GM21526 (cell line): Measurements from ENCODE around the gene LRRC42.
A peak's percentile ranks its signal among the peaks of the same experiment; 100 is the strongest.

ENCODE experiments used
- ATAC-seq: cut with Tn5 transposase; IDR thresholded peaks from one replicate; pipeline ENCODE4 v1.9.1; 2021; ENCODE audit warnings: moderate library complexity; ENCODE audit not compliant: unreplicated experiment, low FRiP score

LRRC42 gene

DNA sequence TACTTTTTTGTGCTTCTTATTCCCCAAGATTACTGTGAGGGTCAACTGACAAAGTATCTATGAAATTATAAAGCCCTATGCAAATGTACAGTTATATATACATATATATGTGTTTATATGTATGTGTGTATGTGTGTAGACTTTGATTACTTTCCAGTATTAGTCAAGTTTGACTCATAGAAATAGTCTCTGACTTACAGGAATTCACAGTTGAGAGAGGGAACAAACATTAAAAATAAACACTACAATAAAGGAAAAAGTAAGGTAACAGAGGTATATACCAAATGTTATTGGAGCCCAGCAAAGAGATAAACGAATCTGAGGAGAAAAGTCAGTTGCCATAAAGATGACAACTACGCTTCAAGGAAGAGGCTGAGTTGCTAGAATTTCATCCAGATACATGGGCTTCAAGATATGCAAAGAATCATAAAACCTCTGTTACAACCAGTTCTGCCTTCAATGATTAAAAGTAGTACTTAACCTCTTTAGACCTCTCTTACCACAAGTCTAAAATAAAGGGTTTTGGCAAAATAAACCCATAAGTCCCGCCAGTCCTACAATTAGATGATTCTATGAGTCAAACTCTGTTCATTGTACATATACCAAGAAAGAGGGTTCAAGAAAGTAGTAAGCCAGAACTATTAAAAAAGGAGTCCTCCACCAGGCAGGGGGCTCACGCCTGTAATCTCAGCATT lies 7.9 kb upstream of the LRRC42 start:
- no peak for ATAC-seq

DNA sequence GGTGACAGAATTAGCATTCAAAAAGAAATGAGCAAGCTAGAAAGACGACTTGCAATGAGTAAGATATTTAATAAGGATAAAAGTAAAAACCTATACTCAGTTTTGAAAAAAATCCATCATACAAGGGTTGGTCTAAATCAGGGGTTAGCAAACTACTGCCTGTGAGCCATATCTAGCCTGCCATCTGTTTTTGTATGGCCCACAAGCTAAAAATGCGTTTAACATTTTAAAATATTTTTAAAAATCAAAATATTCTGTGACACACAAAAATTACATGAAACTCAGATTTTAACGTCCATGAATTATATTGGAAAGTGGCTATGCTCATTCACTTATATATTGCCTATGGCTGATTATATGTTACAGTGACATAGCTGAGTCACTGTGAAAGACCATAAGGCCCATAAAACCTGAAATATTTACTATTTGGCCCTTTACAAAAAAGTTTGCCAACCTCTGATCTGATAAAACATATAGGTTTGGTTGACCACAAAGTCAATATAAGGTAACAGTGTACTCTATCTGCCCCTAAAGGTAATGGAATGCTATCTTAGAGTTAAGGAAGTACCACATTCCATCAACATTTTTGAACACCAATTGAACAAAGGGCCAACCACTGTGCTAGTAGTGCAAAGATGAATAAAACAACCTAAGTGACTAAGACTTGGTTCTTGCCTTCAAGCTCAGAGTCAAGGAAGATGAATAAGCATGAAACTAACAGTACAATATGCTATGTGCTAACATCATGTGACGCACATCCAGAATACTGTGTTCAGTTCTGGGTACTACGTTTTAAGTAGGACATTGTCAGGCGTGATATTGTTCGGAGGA lies 3.8 kb upstream of the LRRC42 start:
- ATAC-seq, result no peak

DNA sequence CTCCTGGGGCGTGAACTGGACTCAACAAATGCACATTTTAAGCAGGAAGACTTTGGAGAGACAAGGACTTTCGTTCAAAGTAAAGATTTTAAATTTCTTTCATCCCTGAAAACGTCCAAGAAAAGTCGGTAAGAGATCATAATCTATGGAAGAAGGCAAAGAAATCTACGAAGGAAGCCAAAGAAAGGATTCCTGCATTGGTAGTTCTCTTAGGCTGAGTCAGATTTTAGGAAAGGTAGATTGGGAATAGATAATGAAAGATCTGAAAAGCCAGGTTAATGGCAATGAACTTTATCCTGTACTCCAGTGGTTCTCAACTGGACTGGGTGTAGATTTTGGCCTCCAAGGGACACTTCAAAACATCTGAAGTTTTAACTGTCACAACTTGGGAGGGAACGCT lies 3.1 kb upstream of the LRRC42 start:
- no peak for ATAC-seq

DNA sequence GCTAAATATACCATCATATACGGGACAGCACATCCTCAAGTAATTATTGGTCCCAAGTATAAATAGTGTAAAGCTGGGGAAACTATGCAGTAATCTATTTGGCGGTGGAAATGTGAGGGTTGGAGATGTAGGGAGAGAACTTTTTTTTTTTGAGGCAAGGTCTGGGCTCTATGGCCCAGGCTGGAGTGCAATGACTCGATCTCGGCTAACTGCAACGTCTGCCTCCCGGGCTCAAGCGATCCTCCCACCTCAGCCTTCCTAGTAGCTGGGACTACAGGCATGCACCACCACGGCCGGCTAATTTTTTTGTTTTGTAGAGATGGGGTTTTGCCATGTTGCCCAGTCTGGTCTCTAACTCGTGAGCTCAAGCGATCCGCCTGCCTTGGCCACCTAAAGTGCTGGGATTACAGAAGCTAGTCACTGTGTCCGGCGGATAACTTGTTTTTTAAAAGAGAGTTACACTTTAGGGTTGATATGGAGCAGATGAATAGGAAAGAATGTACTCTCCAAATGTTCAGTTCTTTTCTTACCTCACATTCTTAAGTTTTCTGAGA lies 2.6 kb upstream of the LRRC42 start:
- ATAC-seq, result no peak

DNA sequence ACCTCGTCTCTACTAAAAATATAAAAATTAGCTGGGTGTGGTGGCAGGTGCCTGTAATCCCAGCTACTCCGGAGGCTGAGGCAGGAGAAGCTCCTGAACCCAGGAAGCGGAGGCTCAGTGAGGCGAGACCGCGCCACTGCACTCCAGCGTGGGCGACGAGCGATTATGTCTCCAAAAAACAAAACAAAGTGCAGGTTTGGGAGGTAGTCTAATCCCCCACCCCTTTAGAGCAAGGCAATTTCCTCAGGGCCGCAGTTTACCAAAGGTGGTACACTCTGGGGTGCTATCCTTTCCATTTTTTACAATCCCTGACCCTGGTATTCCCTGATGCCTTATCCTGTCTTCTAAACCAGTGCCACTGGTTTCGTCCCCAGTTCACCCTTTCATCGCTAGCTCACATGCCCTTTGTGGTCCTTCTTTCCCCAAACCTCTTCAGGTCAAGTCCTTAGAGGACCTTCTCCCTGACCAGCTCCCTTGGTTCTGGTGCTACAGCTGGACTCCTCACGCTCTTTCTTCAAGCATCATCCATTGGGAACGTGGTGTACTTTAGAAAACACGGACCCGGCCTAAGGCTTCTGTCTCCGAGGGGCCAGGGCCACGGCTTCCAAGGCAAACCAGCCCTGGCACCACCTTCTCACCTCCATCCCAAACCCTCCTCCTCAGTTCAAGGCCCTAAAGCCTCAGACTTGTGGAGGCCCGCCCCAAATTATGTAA lies 1.5 kb upstream of the LRRC42 start:
- ATAC-seq, result no peak

DNA sequence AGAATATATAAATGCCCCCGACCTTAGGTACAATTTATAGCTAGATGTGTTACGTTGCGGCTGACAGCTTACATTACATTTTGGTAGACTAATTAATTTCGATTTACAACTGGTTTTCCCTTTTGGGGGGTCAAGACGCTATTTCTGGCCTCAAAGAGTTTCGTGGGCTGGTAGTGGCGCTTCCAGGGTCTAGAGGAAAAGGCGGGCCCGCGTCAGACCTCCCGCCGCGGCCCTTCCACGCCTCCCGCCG lies 1.0 kb upstream of the LRRC42 start:
- ATAC-seq, result no peak

DNA sequence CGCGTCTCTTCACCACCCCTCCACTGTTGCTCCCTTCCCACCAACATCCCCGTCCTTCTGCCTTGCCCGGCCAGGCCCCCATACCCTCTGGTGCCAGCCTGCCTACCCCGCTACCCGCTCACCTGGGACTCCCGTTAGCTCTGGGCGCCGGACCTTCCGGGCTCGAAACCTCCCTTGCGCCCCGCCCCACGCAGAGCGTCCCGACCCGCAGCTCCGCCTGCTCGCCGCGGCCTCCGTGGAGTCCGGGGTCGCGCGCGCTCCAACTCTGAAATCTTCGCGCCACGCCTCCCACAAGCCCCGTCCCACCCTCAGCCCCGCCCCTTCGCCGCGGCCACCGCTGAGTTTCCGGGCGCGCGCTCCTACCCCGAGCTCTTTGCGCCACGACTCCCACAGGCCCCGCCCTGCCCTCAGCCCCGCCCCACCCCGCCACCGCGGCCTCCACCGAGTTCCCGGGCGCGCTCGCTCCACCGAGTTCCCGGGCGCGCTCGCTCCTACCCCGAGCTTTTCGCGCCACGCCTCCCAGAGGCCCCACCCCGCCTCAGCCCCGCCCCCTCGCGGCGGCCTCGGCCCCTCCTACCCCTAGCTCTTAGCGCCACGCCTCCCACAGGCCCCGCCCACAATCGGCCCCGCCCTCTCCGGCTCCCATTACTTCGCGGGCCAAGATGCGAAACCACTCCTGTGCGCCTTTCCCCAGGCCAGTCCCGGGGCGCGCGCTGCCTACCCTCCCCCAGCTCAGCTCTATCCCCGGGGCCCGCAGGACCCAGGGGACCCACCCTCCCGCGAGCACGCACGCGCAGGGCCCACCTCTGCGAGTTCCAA lies 508 bp upstream of the LRRC42 start, which contains the start of gene IFT25:
TSS of gene IFT25 (minus strand) at position 267 of the 819 bp plus-strand sequence. CDS start 5,617 bp downstream, outside the sequence.
- peak; percentile 66 for ATAC-seq

DNA sequence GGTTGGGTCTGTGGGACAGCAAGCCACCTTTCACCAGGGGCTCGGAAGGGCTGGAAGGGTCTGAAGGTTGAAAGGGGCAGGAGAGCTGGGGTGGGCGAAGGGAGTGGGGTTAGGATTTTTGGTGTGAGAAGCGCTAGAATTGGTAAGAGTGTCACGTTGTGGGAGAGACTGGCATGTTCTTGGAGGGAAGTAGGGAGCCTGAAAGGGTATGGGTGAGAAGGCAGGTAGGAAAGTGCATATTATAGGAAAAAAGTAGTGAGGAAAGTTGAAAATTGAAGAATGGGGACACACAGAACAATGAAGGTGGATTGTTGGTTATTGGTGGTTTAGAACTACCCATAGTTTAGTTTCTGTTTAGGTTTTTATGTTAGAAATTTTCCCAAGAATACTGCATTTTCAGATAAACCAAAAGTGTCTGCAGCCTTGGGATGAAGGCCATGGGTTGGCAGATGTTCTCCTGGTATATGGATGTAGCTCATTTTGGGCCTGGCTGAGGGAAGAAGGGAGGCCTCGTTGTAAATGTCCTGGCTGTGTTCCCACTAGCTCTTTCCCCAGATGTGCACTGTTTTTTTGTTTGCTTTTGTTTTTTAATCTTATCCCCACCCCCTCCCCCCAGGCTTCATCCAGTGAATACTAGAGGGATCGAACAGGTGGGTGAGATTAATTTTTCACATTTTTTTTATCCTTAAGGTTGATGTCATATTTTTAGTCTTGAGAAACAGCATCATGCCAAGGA lies 1.2 kb downstream of the LRRC42 start:
- no peak for ATAC-seq

DNA sequence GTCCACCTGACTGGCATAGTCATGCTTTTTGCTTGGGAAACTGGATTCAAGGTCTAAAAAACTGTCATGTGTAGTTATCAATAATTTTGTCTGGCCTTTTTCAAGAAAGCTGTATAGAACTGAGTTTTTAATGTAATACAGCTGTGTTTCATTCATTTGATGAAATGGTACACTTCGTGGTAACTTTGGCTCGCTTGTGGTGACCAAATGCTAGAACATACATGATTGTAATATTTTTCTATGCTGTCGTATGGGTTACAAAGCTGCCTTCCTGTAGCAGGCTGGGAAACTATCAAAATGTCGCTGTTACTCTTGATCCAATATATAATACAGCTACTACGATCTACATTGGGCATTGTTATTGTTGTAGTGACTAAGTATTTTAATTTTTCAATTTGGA lies 2.1 kb downstream of the LRRC42 start:
- ATAC-seq, result no peak

DNA sequence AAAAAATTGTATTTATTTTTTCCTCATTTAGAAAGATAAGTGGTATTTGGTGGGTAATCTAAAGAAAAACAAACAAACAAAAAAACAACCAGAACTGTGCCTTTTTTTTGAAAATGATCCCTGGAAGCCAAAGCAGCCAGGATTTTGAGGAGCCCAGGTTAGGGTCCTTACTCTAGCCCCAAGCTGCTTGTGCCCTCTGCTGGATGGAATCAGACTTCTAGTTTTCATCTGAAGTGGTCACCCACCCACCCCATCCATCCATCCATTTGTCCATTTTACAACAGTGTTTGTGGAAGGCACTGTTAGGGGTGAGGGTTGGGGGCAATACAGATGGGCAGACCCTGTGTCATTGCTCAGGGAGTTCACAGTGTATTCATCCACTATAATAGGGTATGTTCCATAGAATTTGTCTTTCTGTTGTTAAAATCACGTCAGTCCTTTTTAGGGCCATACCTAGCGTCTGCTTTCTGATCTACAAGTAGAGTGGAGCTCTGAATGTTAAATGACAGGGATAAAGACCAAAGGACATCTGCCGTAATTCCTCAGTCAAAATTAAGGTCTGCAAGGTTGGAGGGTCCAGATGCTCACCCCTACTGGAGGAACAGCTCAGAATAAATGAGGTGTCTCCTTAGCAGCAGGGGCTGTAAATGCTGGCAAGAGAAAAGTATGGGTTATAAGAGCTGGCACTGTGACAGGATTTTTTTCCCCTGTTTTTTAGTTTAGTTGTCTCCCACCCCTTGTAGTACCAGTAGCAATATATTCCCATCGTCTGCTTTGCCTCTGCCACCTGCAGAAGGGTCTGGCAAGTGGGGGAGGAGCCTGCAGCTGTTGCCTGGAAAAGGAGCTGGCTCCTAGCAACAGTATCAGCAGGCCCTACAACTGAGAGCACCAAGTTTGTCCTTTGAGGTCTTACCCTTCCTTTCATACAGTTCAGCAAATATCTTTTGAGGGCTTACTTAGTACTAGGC lies 3.2 kb downstream of the LRRC42 start:
- no peak for ATAC-seq

DNA sequence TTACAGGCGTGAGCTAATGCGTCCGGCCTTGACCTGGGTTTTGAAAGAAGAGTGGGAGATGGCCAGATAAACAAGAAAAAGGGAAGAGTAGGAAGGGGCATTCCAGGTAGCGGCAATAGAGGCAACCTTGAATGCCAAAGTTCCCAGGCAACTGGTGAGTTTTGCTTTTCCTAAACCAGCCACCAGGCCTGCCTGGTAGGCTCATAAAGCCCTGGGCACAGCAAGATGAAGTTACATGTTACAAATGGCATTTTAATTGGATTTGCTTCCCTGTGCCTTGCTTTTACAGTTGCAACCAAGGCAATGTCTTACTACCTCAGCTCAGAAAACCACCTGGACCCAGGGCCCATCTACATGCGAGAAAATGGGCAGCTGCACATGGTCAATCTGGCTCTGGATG lies 5.5 kb downstream of the LRRC42 start:
- ATAC-seq, result no peak

DNA sequence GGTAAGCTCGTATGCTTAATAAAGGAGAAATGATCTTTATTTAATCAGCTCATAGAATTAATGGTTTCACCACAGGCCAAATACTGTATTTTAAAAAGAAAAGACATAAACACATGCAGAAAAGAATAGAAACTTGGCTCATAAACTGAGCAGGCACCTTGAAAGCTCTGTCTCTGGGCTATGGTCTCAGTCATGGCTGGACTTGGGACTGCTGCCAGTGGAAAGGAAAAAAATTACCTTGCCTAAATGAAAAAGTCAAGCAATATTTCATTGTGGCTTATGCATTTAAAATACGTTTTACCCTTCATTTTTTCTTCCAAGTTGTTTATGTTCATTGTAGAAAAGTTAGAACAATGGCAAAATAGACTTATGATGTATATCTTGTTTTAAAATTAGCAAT lies 8.0 kb downstream of the LRRC42 start:
- no peak for ATAC-seq

DNA sequence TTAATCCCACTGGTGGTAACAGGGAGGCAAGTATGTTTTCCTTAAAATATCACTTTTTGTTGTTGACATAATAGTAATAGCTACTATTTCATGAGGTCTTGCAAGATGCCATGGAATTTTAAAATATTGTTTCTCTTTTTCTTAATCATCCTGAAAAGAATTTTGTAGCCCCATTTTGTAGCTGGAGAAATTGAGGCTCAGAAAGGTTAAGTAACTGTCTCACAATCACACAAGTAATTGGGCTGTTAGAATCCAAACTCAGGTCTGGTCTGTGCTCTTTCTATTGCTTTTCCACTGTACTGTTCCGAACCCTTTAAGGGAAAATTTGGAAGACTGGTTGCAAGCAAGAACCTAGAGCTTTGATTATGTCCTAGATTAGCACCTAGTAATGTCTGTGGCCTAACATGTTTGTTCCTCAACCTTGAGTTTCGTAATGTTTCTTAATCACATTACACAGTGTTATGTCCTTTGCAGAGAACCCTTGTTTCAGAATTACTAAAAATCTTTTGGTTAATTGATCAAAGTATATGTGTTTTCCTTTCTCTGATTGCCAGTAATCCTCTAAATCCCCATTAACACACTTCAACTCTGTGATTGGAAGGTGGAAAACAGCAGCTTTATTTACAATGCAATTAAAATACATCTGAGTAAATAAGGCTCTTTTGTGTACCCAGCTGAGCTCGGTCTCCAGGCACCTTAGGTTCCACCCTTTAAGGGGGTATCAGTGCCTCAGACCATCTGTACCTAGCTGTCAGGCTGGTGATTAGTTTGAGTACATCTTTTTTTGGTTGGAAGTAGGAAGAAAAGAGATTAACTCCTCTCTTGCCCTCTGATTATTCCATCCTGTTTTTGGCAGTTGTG lies 10.4 kb downstream of the LRRC42 start:
- no peak for ATAC-seq

DNA sequence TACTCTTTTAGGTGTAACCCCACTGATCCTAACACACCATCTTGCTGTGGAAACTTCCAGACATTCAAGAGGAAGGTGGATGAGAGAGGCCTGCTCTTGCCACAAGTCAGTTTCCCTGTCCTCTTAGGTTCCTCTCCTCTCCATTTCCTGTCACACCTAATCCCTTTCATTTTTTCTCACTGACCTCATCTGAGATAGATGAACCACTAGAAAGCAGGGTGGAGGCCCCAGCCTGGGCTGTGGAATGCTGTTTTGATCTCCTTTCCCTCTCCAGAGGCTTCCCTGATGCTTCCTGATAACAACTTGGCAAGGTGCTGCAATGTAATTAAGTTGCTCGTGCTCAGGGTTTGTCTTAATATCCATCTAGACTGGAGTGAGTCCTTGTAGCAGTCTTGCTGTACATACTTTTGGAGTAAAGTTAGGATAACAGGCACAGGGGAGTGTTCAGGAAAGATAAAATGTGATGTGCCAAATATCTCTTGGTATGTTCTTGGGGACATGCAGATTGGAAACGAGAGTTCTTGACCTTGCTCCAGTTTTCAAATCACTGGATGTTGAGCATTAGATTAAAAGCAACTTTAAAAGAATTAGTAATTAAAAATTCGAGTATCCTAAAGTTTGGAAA lies 11.2 kb downstream of the LRRC42 start:
- ATAC-seq, result no peak

DNA sequence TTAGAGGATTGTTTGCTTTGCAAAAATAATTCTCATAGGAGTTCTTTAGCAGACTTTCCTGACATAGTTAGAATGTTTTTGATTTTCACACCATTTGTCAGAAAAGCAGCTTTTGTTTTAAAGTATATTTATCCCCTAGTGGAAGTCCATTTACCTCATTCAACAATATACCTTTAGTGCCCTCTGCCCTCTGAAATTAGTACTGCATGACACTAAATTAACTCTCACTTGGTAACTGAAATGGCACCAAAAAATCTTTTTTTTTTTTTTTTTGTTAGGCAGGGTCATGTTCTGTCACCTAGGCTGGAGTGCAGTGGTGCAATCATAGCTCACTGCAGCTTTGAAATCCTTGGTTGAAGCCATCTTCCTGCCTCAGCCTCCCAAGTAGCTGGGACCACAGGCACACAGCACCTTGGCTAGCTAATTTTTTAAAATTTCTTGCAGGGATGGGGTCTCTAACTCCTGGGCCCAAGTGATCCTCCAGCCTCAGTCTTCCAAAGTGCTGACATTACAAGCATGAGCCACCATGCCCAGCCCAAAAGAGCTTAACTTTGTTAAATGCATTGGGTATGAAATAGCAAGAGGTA lies 13.6 kb downstream of the LRRC42 start:
- no peak for ATAC-seq

DNA sequence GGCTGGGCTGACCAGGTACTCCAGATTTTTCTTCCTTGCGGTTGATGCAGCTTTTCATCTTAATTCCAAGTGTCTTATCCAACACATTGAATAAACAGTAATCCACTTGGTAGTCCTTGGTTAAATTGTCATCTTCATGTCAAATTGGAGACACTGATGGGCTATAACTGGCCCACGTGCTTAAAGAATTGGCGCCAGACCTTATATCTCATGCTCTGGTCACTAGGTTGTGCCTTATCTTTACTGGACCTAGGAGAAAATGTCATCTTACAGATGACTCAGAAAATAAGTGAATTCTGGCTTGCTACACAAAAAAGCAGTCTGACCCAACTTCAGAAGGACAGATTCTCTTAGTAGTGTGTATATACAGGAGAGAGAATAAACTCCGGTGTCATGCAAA lies 16.2 kb downstream of the LRRC42 start:
- ATAC-seq, result no peak

DNA sequence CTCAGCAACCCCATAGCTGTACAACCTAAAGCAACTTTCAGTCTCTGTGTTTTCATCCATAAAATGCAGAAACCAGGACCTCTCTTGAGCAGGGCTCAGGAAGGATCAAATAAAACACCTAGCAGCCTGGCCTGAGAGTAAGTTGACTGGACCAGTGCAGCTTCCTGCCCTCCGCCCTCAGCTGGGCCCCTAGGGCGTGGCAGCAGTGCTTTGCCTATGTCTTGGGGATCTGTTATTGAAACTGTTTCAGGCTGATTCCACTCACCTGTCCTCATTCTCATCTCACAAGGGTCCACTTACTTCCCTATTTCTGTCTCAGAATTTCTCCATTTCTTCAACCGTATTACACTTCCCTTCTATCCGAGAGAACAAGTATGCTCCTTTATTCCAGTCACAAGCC lies 17.3 kb downstream of the LRRC42 start:
- no peak for ATAC-seq
